Measurements from ENCODE around the gene ZNF180.

The ZNF180 gene

GRCh38 chr19:44438441-44438840, 61.9 kb downstream of the ZNF180 start:
- Histone ChIP-seq H3K79me2 (ENCODE audit: insufficient read depth, low read depth) (no peaks in the 10 kb centered on the region), H2AFZ (ENCODE audit: low read depth) (no peak overlapping the region), H3K4me3 (IDR thresholded peaks at IDR 0.05; ENCODE audit: insufficient read depth, low read depth, low read length) (no peak overlapping the region), H3K9ac (no peak overlapping the region), H3K36me3 (ENCODE audit: insufficient read depth) (no peaks in the 10 kb centered on the region), H3K27me3 (ENCODE audit: insufficient read depth, low read depth) (no peaks in the 10 kb centered on the region), H4K20me1 (ENCODE audit: insufficient read depth) (no peaks in the 10 kb centered on the region), H3K27ac (no peak overlapping the region), H3K4me1 (ENCODE audit: low read depth, poor library complexity, severe bottlenecking) (no peaks in the 10 kb centered on the region), H3K4me2 (no peak overlapping the region)
- TF ChIP-seq, protein P1, sequence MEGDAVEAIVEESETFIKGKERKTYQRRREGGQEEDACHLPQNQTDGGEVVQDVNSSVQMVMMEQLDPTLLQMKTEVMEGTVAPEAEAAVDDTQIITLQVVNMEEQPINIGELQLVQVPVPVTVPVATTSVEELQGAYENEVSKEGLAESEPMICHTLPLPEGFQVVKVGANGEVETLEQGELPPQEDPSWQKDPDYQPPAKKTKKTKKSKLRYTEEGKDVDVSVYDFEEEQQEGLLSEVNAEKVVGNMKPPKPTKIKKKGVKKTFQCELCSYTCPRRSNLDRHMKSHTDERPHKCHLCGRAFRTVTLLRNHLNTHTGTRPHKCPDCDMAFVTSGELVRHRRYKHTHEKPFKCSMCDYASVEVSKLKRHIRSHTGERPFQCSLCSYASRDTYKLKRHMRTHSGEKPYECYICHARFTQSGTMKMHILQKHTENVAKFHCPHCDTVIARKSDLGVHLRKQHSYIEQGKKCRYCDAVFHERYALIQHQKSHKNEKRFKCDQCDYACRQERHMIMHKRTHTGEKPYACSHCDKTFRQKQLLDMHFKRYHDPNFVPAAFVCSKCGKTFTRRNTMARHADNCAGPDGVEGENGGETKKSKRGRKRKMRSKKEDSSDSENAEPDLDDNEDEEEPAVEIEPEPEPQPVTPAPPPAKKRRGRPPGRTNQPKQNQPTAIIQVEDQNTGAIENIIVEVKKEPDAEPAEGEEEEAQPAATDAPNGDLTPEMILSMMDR (conservative IDR thresholded peaks at IDR 0.05; ENCODE audit: low read depth, low read length) = no peak

DNA sequence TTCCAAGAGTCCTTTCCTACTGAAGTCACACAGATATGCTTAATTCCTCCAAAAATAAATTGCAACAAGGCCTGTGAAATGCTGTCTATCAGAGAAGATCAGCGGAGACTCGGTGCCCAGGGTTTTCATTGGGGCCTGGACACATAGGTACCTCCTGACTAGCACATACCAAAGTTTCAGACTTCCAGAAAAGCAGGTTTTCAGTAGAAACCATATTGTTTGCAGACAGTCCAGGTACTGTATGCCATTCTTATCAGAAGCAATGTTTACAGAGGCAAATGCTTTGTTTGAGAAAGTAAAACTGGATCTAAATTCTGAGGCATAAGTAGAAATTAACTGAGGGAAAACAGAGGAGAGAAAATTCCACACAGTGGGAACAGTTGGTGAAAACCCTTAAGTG, 64.9 kb downstream of the ZNF180 start:
- Histone ChIP-seq H4K20me1 (ENCODE audit: insufficient read depth) (no peaks in the 10 kb centered on the region), H3K27me3 (ENCODE audit: insufficient read depth, low read depth) (no peaks in the 10 kb centered on the region), H3K4me1 (ENCODE audit: low read depth, poor library complexity, severe bottlenecking) (no peaks in the 10 kb centered on the region), H3K36me3 (ENCODE audit: insufficient read depth) (no peaks in the 10 kb centered on the region), H3K9ac (no peak overlapping the region), H2AFZ (ENCODE audit: low read depth) (no peak overlapping the region), H3K79me2 (ENCODE audit: insufficient read depth, low read depth) (no peaks in the 10 kb centered on the region), H3K27ac (no peak overlapping the region), H3K4me3 (IDR thresholded peaks at IDR 0.05; ENCODE audit: insufficient read depth, low read depth, low read length) (no peak overlapping the region), H3K4me2 (no peak overlapping the region)
- TF ChIP-seq, protein P1 (conservative IDR thresholded peaks at IDR 0.05; ENCODE audit: low read depth, low read length) = no peak

GRCh38 chr19:44430956-44431355, 69.4 kb downstream of the ZNF180 start:
- Histone ChIP-seq H3K36me3 (ENCODE audit: insufficient read depth) (no peaks in the 10 kb centered on the region), H3K27me3 (ENCODE audit: insufficient read depth, low read depth) (no peaks in the 10 kb centered on the region), H2AFZ (ENCODE audit: low read depth) (no peak overlapping the region), H3K4me3 (IDR thresholded peaks at IDR 0.05; ENCODE audit: insufficient read depth, low read depth, low read length) (no peak overlapping the region), H4K20me1 (ENCODE audit: insufficient read depth) (no peaks in the 10 kb centered on the region), H3K27ac (no peak overlapping the region), H3K79me2 (ENCODE audit: insufficient read depth, low read depth) (no peaks in the 10 kb centered on the region), H3K4me2 (no peak overlapping the region), H3K9ac (no peak overlapping the region), H3K4me1 (ENCODE audit: low read depth, poor library complexity, severe bottlenecking) (no peaks in the 10 kb centered on the region)
- TF ChIP-seq, protein P1 (conservative IDR thresholded peaks at IDR 0.05; ENCODE audit: low read depth, low read length) = no peak
